Erythroblast (primary cell): ENCODE results near the gene ADCY7.

Source experiments
- GATA1 ChIP-seq: IDR thresholded peaks from 2 replicates; pipeline ENCODE4 v1.6.1; 2011; ENCODE audit warnings: low read depth, mild to moderate bottlenecking, control low read depth, low read length, moderate library complexity
- POLR2A ChIP-seq: IDR thresholded peaks from 2 replicates; pipeline ENCODE4 v1.6.1; 2011; ENCODE audit warnings: mild to moderate bottlenecking, low read length

- TF ChIP-seq GATA1 = no peak
- TF ChIP-seq POLR2A = no peak
Observed at GRCh38 chr16:50331570-50331969, 65.2 kb downstream of the ADCY7 start.
